ENCODE results near the gene PLEKHM1.
"Not testable (repeated sequence)": the region's sequence is repeated elsewhere in the genome, so short reads cannot be mapped to it uniquely, and the experiment has no call there.

Gene PLEKHM1

DNA sequence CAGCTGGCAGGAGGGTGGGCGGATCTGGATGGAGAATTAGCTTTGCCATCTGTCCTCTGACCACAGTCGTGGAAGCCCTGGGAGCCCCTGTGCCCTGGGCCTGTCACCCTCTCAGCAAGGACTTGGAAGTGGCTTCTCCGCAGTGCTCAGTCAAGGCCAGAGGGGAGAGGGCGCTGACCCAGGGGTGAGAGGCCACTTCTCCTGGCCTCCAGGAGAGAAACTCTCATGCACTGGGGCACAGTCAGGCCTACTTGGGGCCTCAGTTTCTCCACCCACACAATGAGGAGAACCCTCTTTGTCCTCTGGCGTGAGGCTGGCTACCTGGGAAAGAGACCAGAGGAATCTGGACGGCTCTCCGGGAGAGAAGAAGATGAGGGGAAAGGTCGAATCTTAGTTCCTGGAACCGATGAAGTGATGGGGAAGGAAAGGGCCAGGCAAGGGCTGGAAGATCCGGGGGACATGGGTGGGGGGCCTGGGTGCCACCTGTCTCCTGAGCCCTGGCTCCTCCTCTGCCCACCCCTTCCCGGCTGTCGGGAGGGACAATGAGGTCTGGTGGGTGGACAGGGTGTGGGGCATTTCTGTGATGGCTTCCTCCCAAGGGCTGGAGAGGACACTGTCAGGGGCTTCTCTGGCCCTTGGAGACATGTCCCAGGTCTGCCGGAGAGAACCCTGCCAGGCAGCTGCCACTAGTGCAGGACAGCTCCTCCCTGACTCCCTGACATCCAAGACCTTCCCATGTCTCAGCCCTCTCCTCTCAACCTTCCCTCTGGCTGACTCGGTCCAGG, 48.8 kb downstream of the PLEKHM1 start:
- no peak for FAIRE-seq

GRCh38 chr17:45440839-45441515, 49.5 kb downstream of the PLEKHM1 start:
- FAIRE-seq: not testable (repeated sequence)

DNA sequence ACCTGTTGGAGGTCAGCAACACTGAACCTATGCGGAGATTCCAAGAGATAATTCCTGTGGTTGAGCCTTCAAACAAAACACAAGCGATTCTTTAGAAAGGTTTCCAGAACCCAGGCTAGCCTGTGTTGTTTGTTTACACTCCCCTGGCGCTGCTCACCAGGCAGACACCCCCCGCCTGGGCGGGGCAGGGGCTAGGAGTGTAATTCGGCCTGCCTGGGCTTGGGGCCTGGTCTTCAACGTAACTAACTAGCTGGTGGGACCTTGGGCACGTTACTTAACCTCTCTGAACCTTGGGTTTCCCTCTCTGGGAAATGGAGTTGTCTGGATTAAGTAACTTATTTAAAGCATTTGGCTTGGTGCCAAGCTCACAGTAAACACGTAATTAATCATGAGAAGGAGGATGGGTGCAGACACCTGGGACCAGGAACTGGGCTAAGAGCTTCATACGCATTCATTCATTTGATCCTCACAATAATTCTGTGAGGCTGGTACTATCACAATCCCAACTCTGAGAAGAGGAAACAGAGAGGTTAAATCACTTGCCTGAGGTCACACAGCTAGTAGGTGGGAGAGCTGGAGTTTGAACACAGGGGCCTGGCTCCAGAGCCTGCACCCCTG, 50.3 kb downstream of the PLEKHM1 start:
- no peak for FAIRE-seq

DNA sequence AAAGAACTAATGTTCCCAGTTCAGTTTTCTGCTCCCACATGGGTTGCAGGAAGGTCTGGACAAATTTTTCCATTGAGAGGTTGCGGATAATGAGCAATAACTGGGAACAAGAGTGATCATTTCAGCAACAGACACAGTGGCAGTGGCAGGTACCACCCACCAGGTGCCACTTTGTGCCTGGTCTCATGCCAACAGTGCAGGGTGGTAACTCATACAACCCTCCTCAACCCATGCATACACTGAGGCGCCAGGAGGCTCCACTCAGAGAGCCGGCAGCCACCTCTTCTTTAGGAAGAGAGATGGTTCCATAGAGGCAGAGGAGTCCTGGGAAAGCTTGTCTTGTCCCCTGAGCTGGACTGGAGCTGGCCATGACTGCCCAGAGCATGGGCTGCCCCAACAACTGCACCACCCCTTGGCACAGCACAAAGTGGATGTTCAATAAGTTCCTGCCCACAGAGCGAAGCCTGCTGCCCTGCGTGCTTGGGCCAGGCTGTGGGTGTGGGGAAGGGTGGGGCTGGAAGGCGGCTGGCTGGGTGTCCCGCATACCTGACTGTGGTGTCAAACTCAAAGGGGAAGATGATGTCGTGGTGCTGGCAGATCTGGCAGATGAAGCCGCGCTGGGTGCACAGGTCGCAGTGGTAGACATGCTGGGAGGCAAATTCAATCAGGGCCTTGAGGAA, 51.5 kb downstream of the PLEKHM1 start:
- FAIRE-seq: no peak

- no peak for FAIRE-seq
These were observed 52.8 kb downstream of the PLEKHM1 start for GRCh38 chr17:45437465-45438283.

DNA sequence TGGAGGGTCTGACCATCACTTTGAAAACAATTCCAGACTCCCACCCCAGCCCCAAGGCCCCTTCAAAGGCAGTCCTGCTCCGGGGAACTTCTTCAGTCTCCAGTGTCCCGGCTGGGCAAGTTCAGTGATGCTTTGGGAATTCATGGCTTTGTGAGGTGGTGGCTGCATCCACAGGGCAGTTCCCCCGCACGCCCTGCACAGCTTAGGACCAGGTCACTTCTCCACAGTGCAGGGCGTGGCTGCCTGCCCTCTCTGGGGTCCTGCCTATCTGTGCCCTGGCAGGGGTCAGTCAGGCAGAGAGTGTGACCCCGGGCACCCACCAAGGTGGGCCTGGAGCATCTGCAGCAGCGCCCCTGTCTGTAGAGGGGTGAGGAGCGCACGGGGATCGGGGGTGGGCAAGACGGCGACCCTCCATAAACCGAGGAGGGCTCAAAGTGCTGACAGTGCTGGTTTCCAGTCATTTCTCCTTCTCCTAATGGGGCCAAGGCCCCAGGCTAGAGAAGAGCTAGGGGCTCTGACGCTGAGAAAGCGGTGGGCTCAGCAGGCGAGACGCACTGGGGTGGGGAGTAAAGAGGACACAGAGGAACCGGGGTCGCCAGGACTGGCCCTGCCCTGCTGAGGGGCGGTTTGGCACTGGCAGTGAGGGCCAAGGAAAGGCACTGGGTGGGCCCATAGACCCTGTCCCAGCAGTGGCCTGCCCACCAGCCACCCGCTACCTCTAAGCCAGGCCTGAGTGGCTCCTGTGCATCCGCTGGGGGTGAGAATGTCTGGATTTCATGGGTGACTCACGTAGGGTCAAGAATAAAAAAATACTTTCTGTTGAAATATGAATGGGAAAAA, 53.7 kb downstream of the PLEKHM1 start:
- FAIRE-seq: no peak

DNA sequence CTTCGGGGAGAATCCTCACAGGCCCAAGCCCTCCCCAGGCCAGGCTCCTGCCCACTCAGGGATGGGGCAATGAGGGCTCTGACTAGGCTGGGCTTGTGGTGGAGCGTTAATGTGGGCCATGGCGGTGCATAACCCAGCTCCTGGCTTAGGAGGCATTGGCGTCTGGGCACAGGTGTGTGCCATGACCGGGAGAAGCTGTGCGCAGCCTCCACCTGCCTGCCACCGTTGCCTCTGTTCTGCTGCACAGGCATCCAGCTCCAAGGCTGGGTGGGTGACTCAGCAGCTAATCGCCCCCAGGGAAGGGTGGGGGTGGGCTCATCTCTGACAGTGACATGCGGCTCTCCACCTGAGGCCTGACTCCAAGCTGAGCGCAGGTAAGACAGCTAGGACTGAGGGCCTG, 54.4 kb downstream of the PLEKHM1 start:
- no peak for FAIRE-seq

DNA sequence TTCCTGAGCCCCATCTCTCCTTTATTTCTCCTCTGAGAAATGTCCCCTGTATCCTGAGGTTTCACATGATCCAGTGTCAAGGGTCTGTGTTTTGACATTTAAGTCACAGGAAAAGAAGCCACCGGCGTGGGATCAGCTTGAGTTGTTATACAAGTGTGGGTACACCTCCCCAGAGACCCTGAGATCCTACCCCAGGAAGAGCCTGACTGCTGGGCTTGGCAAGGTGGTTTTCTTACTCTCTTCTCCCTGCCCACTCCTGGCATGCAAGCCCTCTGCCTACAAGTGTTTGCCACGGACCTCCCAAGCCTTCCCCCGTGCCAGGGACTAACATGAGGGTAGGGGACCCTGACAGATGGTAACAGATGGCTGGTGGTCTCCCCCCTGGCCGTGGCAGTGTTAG, 55.0 kb downstream of the PLEKHM1 start:
- no peak for FAIRE-seq

GRCh38 chr17:45433159-45433535, 57.4 kb downstream of the PLEKHM1 start:
- FAIRE-seq: no peak

DNA sequence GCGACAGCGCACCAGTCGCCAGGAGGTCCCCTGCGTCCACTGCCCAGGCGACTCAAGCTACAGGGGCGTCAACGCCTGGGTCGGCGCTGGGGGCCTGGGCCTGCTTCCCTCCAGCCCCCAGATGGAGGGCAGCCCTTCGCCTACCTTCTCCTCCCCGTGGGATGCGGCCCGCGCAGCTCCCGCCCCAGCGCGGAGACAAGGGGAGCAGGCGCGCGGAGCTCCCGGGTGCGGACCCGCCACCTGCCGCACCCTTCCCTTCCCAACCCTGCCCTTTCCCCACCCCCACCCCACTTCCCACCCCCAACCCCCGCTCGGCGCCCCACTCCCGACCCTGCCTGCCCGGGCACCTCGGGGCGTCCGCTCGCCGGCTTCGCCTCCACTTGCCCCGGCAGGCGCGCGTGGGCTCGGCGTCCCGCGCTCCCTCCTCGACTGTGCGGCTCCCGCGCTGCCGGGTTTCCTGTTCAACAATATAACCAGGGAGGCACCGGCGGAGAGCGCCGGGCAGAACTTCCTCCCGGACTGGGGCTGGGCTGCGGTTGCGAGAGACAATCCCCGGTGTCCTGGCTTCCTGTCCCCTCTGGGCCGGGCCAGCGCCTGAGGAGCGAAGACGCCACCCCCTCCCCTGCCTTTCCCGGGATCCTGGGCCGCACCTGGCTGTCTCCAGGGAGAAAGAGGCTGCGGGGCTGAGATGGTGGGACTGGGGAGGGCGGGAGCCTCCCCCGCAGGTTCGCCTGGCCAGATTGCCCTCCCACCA, 57.9 kb downstream of the PLEKHM1 start, which contains the start of gene ARHGAP27:
TSS of gene ARHGAP27 (minus strand) at position 466 of the 754 bp plus-strand sequence. CDS start 2,591 bp downstream, outside the sequence.
- FAIRE-seq: no peak

GRCh38 chr17:45431531-45432404, 58.8 kb downstream of the PLEKHM1 start:
- no peak for FAIRE-seq

DNA sequence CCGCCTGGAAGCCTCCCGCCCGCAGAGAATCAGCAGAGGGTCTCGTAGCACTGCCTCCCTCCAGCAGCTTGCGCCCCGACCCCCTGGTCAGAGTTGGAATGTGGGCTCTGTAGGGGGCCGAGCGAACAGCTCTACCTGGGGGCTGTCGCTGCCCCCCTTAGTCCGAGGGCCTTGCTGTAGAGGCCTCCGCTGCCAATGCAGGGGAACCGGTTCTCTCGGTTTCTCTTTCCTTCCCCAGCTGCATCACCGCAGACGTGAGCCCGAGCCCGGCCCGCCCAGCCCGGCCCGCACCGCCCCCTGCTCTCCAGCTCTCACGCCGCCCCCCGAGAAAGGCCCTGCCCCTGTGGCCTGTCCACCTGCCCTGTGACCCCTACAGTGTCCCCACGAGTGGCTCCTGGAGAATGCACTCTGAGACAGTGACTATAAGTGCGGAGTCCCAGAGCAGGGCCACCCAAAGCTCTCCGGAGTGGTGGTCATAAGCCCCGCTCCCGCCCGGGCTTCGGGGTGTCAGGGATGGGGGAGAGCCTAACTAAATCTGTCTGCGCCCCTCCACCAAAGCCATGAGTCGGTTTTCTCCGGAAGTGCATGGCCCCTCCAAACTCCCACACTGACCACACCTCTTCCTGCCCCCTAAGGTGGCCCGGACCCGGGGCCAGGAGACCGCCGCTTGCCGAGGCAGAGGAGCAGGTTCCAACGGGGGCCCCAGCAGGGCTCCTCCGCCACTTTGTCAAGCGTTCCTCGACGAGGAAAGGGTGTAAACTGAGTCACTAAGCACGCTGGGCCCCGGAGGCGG, 59.6 kb downstream of the PLEKHM1 start:
- FAIRE-seq: no peak

DNA sequence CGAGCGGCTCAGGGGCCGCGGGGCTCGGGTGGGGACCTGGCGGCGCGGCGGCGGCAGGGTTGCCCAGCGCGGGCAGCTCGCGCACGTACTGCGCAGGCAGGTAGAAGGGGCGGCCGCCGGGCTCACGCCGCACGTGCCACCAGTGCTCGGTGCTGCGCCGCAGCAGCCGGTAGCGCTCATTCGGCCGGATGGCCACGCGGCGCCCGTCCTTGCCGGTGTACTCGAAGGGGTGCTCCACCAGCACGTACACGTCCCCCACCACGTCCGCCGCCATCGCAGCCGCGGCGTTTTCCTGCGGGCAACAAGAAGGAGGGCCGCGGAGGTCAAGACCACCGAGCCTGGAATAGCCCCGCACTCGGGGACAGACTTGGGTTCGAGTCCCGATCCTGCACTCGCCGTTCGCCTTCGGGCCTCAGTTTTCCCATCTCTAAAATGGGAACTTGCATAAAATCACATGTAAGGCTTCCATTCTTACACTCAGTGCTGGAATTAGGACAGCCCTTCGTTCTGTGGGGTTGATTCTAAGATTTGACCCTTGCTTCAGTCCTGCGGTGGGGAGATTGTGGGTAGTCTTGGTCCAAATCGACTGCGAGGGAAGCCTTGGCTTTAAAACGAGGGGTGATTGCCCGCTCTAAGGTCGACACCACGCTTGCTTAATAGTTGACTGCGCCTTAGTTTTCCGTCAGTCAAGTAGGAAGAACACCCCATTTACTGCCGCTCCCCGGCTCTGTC, 60.3 kb downstream of the PLEKHM1 start:
- FAIRE-seq: no peak

- FAIRE-seq: no peak
These were observed 61.0 kb downstream of the PLEKHM1 start for GRCh38 chr17:45429339-45430005.

DNA sequence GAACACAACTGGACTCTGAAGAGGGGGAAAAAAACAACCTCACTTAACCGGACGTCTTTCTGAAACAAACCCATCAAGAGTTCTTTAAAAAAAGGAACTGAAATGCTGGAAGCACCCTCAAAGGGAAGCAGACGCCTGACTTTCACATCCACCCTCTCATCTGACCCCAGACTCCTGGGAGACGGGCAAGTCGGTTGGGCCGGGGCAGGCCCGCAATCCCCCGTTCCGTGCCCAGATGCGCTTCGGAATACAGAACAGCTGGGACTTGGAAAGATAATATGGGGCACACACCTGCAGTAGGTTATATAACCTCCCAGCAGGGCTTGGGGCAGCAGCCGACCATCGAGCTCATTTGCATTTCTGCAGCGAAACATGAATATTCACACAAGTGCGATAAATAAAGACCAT, 61.6 kb downstream of the PLEKHM1 start:
- FAIRE-seq: no peak

DNA sequence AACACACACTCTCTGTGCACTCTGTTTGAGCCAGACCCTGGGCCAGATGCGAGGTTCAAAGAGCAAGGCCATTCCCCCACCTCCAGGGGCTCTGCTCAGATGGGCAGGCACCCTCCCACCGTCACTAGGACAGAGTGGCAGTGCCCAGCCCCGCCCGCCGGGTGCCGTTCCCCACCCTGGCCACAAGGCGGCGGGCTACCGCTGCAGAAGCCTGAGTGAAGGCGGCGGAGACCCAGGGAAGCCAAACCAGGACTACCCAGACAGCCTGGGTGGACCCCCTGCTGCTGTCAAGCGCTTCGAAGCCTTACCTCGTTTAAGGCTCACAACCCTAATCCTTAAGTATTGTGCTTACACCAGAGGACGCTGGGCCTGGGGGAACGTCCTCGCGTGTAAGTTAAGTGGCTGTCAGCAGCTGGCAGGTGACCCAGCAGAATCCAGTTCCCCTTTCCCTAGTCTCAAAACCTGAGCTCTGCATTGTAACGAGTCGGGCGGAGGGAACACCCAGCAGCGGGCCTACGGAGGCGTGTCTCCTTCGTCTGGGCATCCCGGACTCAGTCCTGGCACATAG, 62.4 kb downstream of the PLEKHM1 start:
- no peak for FAIRE-seq

GRCh38 chr17:45427181-45427835, 63.2 kb downstream of the PLEKHM1 start:
- FAIRE-seq: no peak
